HL-60 (cell line): ENCODE results near the gene ZNF274.

Experiments
- CTCF ChIP-seq: IDR thresholded peaks from one replicate; pipeline ENCODE4 v1.5.1; 2011; ENCODE audit warnings: low read length, control low read depth, inconsistent platforms; ENCODE audit not compliant: insufficient read depth
- REST ChIP-seq: IDR thresholded peaks from 2 replicates; pipeline ENCODE4 v1.6.1; 2012; ENCODE audit warnings: low read depth; ENCODE audit not compliant: insufficient replicate concordance

GRCh38 chr19:58217069-58217481 lies 34.2 kb downstream of the ZNF274 start:
- no peak for TF ChIP-seq CTCF
- no peak for TF ChIP-seq REST
